HS-27A (cell line): ENCODE measurements around the gene SLC25A46.
"Not testable (repeated sequence)": the region's sequence is repeated elsewhere in the genome, so short reads cannot be mapped to it uniquely, and the experiment has no call there.

ENCODE experiments used
- DNase-seq: peaks from one replicate; pipeline ENCODE4 v3.0.0-alpha.2; 2012; ENCODE audit warnings: low read depth, missing footprints

Gene SLC25A46

DNA sequence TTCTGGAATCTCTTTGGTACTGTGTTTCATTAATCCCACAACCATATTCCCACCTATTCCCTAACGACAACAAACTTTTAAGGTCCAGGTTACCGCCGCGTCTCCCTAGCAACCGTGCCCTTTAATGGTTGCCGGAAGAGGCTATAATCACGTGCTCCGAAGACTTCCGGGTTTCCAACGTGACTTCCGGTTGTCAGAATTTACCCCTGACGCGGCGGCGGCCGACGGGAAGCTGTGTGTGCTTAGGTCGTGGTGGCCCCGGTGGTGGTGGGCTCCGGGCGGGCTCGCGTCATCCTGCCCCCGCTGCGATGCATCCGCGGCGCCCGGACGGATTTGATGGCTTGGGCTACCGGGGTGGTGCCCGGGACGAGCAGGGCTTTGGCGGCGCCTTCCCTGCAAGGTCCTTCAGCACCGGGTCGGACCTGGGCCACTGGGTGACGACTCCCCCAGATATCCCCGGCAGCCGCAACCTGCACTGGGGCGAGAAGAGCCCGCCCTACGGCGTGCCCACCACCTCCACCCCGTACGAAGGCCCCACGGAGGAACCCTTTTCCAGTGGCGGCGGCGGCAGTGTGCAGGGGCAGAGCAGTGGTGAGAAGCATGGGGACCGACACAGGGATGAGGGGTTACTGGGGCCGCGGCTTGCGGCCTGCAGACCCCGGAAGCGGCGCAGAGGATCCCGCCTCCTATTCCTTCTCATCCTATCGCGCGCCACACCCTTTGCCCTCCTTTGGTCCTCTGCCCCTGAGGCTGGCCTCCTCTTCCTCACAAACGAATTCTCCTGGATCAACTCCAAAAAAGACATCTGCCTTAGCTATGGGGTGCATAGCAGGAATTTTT, at the start of gene SLC25A46:
SLC25A46 (plus strand) TSS at position 196 of the 840 bp plus-strand sequence; CDS start at position 309, 113 bp downstream.
- DNase-seq: peak; percentile 62

DNA sequence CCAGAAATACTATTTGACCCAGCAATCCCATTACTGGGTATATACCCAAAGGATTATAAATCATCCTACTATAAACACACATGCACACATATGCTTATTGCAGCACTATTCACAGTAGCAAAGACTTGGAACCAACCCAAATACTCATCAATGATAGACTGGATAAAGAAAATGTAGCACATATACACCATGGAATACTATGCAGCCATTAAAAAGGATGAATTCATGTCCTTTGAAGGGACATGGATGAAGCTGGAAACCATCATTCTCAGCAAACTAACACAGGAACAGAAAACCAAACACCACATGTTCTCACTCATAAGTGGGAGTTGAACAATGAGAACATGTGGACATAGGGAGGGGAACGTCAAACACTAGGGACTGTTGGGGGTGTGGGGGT, 48.2 kb upstream of the SLC25A46 start:
- not testable (repeated sequence) for DNase-seq

DNA sequence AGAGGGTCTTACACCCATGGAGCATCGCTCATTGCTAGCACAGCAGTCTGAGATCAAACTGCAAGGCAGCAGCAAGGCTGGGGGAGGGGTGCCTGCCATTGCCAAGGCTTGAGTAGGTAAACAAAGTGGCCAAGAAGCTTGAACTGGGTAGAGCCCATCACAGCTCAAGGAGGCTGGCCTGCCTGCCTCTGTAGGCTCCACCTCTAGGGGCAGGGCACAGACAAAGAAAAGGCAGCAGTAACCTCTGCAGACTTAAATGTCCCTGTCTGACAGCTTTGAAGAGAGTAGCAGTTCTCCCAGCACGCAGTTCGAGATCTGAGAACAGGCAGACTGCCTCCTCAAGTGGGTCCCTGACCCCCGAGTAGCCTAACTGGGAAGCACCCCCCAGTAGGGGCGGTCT, 46.1 kb upstream of the SLC25A46 start:
- not testable (repeated sequence) for DNase-seq

DNA sequence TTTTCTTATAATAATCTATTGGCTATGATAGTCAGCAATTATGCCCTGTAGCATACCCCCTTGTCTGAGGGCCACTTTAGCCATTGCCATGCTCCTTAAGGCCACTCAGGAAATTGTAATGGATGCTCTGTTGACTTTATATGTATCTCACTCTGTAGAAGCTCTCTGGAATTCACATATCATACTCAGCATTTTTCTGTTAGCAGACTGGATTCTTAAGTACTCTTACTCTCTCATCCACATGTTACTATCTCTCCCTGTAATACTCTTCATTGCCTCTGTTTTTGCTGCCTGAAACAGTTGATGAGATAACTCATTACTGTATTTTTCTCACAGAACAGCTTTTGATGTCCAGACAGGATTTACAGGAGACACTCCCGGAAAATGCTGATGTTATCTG, 36.5 kb upstream of the SLC25A46 start:
- DNase-seq: no peak

DNA sequence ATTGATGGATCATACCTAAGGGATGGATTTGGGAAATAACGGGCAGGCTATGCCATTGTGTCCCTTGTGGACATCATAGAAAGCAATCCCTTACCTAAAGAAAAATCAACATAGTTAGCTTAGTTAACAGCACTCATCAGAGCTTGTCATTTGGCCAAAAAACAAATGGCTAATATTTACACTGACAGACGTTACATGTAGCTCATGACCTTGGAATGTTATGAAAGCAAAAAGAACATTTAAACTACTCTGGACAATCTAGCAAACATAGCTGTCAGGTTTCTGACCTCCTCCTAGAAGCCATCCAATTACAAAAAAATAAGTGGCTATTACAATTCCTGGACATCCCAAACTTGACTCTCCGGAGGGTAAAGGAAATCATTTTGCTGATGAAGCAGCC, 36.1 kb upstream of the SLC25A46 start:
- DNase-seq: no peak

DNA sequence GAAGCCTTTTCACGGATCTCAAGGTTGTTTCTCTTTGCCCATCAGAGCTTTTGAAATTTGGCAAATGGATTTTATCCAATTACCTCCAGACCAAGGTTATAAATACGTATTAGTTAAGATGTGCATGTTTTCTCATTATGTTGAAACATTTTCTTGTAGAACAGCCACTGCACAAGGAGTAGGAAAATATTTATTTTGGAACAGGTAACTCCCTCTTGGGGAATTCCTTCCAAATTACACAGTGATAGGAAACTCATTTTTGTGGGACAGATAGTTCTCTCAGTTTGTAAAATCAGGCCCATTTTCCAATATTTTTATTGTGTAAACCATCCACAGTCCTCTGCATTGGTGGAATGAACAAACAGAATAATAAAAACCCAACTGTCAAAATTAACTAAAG, 35.3 kb upstream of the SLC25A46 start:
- no peak for DNase-seq

DNA sequence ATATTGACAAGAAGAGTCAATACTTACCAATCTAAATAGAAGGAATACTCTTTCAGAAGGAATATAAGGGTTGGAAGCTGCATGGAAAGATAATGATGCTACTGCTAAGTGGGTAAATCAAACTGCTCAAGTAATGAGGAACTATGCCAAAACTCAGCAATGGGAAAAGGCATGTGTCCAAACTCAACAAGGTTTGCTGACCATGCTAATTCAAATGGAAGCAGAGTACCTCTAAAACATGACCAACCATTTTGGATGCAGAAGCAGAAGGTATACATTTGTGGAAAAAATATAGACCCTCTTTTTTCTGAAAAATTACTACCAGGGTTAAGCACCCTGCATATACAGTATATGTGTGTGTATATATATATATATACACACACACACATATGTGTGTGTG, 33.5 kb upstream of the SLC25A46 start:
- DNase-seq: no peak

DNA sequence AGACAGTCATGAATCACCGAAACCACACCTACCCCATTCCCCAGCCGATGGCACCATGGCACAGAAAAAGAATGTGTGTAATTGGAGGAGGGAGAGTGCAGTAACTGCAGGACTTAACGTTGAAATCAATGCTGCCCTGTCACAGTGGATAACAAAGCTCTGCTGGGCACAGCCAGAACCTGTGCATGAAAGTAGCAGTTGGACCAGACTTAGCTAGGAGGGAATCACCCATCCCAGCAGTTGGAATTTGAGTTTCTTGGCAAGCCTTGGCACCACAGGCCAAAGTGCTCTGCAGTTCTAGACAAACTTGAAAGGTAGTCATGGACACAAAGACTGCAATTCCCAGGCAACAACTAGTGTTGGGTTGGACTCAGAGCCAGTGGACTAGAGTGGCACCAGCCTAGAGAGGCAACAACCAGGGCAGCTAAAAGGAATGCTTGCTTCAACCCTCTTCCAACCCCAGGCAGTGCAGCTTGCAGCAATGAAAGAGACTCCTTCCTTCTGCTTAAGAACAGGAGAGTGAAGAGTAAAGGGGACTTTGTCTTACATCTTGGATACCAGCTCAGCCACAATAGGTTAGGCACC, 31.5 kb upstream of the SLC25A46 start:
- no peak for DNase-seq

DNA sequence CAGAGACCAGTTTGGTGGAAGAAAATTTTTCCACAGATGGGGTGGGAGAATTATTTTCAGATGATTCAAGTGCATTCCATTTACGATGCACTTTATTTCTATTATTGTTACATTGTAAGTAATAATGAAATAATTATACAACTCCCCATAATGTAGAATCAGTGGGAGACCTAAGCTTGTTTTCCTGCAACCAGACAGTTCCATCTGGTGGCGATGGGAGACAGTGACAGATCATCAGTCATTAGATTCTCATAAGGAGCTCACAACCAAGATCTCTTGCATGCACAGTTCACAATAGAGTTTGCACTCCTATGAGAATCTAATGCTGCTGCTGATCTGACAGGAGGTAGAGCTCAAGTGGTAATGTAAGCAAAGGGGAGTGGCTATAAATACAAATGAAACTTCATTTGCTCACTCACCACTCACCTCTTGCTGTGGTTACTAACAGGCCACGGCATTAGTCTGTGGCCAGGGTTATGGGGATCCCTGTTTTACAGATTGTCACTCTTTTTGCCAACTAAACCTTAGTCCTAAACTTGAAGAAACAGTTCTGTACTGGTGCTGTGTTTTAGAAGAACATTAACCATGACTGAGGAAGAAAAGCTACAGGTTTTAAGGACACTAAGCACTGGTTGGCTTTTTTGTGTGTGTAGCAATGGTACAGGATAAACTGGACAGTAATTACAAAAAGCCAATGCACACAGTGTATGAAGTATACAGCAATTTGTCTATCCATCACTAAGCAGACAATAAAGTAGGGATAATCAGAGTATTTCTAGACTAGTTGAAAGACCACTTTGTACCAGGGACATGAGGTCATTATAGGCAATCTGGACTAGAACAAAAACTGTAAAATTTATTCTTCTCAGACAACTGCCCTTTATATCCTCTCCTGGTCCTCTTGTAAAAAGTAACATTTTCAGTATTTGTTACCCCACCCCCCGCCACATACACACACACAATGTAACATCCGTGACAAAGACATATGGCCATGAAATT, 22.3 kb upstream of the SLC25A46 start:
- DNase-seq: no peak

DNA sequence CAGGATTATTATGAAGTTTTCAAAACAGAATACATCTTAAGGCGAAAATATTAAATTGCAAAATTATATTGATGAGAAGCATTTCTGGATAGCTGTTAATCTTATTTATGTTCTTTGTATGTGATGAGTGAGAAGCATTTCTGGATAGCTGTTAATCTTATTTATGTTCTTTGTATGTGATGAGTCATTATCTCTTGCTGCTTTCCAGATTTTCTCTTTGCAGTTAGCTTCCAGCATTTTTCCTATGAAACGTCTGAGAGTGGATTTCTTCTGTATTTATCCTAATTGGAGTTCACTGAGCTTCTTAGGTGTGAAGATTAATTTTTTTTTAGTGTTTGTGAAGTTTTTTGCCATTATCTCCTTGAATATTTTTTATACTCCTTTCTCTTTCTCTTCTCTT, 20.5 kb upstream of the SLC25A46 start:
- DNase-seq: no peak

DNA sequence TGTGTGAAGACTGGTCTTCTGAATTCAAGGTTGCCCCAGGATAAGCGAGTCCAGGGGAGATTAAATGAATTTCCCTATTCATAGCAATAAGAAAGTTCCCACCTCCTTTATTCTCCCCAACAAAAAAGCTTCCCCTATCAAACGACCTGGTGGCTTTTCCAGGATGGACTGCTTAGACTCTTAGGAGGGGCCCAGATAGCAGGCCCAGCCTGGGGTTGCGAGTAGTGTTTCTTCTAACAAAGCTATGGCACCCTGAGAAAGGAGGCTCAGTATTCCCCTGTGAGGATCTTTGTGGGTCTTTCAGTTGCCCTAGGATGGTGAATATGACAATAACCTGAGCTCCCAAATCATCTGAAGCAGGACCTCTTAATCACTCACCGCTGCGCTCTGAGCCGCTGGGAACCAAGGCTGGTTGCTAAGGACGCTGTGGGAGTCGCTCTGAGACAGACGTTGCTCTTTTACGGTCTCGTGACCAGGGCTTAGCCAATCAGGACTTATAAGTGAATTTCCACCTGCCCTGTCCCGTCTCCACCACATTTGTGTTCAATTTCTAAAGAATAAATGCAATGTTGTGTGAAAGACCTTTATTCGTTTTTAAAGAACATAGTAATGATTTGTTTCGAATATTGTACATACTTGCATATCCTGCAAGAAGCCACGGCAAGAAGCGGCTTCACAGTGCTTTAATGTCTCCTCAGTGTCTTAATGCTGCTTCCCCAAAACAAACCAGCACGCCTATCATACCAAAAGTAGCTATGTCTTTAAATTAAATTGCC, 12.4 kb upstream of the SLC25A46 start, which contains the start of gene TMEM232:
TMEM232 (minus strand) TSS at position 423 of the 776 bp plus-strand sequence. CDS start 59,319 bp downstream, outside the sequence.
- no peak for DNase-seq

DNA sequence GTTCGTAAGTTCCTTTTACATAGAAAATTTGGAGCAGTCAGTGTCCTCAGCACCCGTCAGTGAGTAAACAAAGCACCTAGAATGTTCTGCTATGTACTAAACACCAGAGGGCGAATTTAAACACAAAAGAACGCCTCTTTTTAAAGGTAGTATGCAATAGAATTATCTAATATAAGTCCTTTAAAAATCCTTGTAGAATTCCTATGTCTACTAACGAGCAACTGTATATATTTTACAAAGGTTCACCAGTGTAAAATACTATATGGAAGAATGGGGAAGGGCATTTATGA, 11.8 kb upstream of the SLC25A46 start:
- DNase-seq: no peak

DNA sequence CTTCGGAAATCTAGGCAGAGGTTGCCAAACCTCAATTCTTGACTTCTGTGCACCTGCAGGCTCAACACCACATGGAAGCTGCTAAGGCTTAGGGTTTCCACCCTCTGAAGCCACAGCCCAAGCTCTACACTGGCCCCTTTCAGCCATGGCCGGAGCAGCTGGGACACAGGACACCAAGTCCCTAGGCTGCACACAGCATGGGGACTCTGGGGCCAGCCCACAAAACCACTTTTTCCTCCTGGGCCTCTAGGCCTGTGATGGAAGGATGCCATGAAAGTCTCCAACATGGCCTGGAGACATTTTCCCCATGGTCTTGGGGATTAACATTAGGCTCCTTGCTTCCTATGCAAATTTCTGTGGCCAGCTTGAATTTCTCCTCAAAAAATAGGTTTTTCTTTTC, 7.3 kb upstream of the SLC25A46 start:
- DNase-seq: not testable (repeated sequence)

DNA sequence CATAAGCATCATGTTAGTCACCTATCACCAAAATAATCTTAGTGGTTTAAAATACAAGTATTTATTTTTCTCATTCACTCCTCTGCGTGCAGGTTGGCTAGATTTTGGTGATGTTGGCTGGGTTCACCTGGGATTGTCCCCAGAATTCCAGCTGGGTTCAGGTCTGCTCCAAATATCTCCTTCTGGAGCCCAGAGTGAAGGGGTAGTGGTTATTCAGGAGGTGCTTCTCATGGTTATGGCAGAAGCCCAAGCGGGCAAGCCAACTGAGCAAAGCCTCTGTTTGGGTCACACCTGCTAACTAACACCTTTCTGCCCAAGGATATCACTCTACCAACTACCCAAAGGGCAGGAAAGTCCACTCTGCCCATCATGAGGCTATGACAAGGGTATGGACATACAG, 4.7 kb upstream of the SLC25A46 start:
- DNase-seq: no peak

DNA sequence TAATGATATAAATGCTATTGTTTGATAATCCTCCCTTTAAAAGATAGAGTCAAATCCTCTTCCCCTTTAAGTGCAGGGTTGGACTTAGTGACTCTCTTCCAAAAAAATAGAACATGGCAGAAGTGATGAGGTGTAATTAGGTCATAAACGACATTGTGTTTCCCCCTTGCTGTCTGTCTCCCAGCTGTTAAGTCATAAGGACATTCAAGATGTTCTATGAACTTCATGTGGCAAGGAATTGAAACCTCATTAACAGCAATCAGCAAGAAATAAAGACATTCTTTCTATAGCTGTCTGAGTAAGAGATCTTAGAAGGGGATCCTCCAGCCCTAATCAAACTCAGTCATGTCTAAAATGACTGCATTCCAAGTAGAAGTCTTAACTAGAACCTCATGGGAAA, 3.3 kb upstream of the SLC25A46 start:
- no peak for DNase-seq

DNA sequence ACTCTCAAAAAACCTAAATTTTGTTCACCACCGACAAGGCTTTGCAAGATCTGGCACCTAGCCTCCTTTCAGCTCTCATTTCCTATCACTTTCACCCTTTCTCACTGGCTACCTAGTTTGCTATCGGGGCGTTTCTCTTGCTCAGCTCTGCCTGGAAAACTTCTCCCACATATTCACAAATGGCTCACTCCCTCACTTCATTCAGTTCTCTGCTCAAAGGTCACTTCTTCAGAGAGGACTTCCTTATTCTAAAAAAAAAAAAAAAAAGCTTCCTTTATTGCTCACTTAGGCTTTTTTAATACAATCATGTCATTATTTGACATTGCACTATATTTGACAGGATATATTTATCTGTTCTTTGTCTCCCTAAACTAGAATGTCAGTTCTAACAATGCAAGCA, 2.1 kb upstream of the SLC25A46 start:
- no peak for DNase-seq

DNA sequence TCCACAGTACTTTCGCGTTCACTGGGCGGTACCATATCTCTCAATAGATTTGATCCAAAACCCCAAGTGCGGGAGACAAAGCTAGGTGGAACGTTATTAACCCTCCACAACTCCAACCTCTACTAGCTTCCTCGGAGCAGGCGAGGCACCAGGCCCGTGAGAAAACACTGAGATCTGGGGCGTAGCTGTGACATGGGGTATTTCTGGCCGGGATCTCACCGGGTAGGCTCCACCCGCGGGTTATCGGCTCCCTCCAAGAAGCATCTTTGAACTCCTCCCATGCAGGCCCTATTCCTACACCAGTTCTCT, 350 bp upstream of the SLC25A46 start:
- DNase-seq: no peak

DNA sequence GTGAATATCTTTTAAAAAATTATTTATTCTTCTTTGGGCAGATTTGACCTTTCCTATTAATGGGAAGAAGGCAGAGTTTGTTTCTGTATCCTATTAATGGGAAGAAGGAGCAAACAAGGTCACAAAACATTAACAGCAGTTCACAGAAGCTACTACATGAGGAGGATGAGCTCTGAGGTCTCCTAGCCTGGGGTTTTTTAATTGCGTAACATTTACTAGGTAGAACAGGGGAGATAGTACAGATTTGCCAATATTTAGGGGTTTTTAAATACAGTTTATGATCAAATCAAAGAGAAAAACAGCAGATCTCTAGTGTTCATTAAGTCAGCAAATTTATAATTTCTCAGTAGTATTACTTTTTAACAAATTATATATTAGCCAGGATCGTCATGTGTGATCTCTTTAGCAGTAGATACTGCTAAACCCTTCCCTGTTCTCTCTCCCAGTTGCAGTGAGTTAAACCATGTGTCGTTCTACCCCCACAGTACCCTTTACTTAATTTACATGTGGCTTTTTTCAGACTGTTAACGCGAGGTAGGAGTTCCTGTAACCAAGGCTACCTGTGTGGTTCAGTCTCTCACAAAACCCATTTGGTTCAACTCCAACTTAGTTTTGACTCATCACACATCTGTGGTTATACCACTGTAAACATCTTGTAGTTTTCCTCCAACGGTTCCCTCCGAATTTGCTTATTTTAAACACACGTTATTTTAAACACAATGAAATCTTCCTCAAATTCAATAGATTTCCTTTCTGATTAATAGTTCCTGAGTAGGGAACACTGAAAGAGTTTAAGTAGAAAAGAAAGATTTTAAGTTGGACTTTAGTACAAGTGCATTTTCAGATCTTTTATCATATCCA, 13.3 kb downstream of the SLC25A46 start:
- DNase-seq: no peak

DNA sequence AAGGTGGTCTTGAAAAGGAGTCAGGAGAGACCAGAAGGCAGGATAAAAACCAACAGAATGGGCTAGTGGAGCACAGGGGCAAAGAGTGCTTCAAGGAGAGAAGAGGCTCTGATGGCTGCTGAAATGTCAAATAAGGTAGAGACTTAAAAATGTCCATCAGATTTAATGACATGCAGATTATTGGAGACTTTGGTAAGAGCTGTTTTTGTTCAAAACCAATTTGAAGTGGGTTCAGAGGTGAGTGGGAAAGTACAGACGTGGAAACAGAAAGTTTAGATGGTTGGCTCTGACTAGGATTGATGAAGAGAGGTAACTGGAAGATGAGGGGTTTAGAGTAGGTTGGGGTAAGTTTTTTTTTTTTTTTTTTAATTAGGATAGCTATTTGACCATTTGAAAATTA, 14.1 kb downstream of the SLC25A46 start:
- no peak for DNase-seq

DNA sequence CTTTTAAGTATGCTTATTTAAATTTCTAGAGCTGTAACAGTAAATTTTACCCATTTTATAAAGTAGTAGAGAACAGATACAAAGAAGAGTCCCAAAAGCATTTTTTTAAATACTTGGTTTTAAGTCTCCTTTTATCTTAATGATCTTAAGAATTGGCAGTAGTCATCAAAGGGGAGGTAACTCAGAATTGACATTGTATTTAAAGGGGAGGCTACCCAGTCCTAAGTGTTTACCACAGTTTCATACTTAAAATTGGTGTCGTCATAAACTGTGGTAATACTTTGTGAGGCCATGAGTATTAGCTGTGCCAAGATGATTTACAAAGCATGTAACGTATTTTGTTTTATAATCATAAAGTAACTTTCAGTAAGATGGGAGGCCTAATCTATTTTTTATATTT, 14.8 kb downstream of the SLC25A46 start:
- no peak for DNase-seq

DNA sequence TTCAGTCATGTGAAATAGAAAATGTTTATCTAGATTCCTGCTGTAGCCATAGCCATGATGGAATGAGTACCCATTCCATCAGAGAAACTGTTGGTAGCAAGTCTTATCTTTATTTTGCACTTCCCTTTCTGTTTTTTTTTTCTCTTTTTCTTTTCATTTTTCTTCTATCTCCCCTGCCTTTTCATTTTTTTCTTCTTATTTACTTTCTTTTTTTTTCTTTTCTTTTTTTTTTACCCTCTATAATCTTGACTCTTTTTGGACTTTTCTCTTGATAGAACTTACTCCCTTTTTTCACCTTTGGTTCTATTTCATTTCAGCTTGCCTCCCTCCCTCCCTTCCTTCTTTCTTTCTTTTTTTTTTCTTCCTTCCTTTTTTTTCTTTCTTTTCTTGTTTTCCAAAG, 15.4 kb downstream of the SLC25A46 start:
- DNase-seq: no peak
